GM13977 (cell line): Measurements from ENCODE around the gene EDN3.

Experiments used
- DNase-seq: peaks from one replicate; pipeline ENCODE4 v3.0.0; 2012; ENCODE audit warnings: low spot score
- CTCF ChIP-seq: IDR thresholded peaks from 2 replicates; pipeline ENCODE4 v1.5.1; 2012; ENCODE audit warnings: mild to moderate bottlenecking, control low read depth; ENCODE audit not compliant: insufficient read depth; ENCODE audit errors: extremely low read depth, missing control alignments
- in situ Hi-C: fragments of 300-500 bp; cut with MboI; formaldehyde crosslinking; loops from one replicate; pipeline ENCODE4 v1.12.0; 2022; ENCODE audit warnings: low sequenced_read_pairs, low pct_unique_long_range_greater_than_20kb, mixed read lengths, inconsistent platforms; ENCODE audit not compliant: unreplicated experiment

The EDN3 gene

GRCh38 chr20:59305908-59306655 is 5.7 kb downstream of the EDN3 start:
- TF ChIP-seq CTCF: no peak
- DNase-seq: no peak
- in situ Hi-C loops: no loop called here

- in situ Hi-C loops: no loop called here
- no peak for TF ChIP-seq CTCF
- DNase-seq: no peak
Measured at GRCh38 chr20:59307270-59307669, 6.9 kb downstream of the EDN3 start.

DNA sequence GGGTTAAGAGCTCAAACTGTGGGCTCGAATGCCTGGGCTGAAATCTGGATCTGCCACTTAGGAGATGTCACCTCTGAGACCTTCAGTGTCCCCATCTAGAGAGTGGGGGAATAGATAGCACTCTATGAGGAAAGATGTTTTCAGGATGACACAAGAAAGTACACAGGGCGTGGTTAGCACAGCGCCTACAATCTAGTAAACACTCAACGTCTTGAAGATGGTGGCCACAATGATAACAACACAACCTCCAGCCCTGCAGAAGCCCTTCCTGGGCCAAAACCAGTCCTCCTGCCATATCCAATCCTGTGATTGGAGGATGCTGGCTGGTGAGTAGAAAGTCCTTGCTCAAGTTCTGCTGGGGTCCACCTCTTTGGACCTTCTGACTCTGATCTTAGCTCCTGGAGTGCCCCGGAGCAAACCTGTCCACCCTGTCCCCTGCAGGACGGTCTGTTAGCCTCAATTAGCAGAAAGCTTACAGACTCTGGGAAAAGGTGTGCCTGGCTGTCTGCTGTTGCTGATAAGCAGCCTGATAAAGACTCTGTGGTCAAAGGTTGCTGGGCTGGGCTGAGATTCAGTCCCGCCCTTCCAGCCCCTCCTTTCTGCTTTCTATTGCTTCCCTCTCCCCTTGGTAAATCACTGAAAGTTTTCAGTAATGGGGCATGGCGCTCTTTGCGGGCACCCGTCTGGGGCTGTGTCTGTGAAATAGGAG is 8.2 kb downstream of the EDN3 start:
- DNase-seq: no peak
- in situ Hi-C loops: no loop called here
- no peak for TF ChIP-seq CTCF

- no peak for DNase-seq
- in situ Hi-C loops: no loop called here
- TF ChIP-seq CTCF: no peak
Measured at GRCh38 chr20:59309218-59309617, 8.8 kb downstream of the EDN3 start.

DNA sequence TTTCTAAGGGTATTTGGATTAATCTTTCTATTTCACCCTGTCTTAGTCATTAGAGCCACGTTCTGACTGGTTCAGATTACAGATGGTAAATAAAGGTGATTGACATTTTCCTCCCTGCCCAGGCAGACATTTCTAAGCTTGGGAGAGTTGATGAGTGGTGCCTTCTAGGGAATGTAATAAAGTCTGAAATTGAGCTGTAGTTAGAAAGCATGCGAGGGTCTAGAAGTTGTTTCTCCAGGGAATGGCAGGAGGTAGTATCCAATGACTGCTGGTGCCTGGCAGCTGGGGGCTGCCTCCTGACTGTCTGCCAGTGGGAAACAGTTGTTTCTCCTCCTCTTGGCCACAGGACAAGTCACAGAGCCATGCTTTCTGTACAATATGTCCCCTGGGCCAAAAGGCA is 14.6 kb downstream of the EDN3 start:
- TF ChIP-seq CTCF: no peak
- DNase-seq: no peak
- in situ Hi-C loops: no loop called here

- TF ChIP-seq CTCF: no peak
- in situ Hi-C loops: no loop called here
- DNase-seq: no peak
Measured at GRCh38 chr20:59316911-59317731, 16.7 kb downstream of the EDN3 start.
